COLO668 (cell line): ENCODE data around the gene ACOXL.

Experiments
- DNase-seq: peaks from one replicate; lab custom pipeline; 2025; ENCODE audit not compliant: unreplicated experiment; lab: John Stamatoyannopoulos, UW

ACOXL gene

GRCh38 chr2:110872521-110872920, 140.1 kb downstream of the ACOXL start:
- no peak for DNase-seq

GRCh38 chr2:110873056-110873502, 140.7 kb downstream of the ACOXL start:
- DNase-seq = no peak

DNA sequence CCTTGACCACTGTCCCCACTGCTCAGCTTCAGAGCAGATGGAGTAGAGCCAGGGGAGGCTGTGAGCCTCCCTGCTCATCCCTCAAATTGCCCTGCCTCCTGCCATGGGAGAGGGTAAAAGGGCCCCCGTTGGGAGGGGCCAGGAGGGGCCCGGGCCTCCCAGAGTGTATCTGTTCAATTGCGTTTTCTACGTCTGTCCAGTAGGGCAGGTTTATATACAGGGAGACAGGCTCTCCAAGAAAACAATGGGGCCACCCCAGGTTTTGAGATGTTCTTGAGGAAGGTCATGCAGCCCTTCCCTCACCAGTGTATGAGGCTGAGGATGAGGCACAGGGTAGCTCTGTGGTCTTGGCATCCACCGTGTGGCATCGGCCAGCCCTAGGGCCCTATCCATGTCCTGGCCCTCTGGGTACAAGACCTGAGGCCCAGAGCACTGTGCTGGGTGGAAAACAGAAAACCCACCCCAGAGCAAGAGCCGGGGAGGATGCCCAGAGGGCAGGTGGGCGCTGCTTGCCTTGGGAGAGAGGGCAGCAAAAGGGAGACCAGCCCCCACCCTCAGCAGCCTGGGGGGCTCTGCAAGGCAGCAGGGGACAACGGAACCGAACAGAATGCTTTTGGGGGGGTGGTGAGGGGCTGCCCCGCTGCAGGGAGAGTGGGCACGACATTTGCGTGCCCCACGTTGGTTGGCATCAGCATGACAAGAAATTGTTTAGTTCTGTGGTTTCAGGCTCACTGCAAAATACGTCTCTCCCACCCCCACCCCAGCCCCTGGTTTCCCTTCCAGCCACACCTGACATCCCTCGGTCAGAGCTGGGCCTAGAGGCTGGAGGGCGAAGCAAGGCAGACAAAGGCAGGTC, 141.5 kb downstream of the ACOXL start:
- DNase-seq = no peak

- no peak for DNase-seq
Observed at GRCh38 chr2:110874453-110875383, 142.3 kb downstream of the ACOXL start.

DNA sequence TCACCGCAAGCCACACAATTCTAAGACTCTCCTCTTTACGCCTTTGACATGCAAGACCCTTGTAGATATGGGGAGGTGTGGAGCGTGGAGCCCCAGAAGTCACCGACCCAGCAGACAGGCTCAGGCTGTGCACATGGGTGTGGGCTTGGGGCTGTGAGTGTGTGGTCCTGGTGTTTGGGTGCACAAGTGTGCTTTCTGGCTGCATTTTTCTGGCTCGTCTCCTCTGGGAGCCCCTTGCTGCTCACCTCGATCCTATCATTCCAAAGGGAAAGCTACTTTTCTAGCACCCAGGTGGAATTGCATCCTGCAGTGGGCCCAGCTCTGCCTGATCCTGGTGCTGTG, 143.0 kb downstream of the ACOXL start:
- no peak for DNase-seq

- no peak for DNase-seq
Observed at GRCh38 chr2:110876167-110876999, 144.0 kb downstream of the ACOXL start.

DNA sequence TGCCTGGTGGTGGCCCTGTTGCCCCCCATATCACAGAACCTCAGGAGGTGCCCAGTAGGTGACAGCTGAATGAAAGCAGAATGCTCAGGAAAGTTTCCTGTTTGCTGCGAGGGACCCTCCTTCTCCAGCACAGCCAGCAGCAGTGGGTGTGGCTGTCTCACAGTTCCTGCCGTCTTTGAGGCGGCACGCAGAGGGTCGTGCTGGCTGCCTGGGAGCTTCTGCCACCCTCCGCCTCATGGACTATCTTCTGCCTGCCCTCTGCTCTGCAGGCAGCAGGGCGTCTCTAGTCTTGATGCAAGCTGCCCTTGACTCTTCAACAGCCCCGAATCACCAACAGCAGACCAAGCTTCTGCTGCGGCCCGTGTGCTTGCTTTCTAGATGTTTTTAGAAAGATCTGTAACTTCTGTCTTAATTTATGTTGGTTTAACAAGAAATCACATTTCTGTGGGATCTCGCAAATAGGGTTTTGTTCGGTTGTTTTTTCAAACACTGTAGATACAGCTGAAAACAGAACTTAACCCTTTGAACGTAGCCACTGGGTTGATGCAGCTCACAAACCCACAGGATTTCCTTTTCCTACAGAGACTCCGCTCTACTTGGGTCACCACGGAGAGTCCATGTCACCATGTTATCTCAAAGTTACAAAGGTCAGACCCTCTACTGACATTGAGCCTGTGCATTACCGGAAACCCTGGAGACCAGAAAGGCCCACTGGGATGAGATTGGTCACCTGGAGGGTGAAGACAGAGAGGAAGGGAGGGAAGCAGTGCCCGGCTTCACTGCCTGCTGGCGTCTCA, 144.9 kb downstream of the ACOXL start:
- DNase-seq = no peak

DNA sequence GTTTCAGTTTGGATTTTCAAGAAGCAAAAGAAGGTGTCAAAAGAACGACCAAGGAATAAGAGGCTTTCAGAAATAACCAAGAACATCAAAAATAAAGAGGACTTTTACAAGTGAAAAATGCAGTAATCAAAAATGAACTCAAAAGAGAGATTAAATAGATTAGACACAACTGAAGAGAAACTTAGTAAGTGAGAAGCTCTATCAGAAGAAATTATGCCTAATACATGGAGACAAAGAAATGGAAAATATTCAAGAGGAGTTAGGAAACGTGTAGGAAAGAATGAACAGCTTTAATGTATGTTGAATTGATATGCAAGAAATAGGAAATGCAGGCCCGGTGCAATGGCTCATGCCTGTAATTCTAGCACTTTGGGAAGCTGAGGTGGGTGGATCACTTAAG, 145.8 kb downstream of the ACOXL start:
- DNase-seq = no peak

DNA sequence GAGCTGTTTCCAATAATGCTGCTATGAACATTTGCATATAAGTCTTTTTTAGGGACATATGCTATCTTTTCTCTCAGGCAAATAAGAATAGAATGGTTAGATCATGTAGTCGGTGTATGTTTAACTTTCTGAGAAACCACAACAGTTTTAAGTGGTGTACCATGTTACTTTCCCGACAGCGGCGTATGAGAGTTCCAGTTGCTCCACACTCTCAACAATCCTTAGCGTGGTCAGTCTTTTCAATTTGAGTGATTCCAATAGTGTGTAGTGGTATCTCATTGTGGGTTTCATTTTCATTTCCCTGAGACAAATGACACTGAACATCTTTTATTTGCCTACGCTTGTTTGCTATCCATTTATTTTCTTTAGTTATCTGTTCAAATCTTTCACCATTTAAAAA, 149.5 kb downstream of the ACOXL start:
- no peak for DNase-seq

GRCh38 chr2:110883406-110883805, 151.0 kb downstream of the ACOXL start:
- DNase-seq = no peak

DNA sequence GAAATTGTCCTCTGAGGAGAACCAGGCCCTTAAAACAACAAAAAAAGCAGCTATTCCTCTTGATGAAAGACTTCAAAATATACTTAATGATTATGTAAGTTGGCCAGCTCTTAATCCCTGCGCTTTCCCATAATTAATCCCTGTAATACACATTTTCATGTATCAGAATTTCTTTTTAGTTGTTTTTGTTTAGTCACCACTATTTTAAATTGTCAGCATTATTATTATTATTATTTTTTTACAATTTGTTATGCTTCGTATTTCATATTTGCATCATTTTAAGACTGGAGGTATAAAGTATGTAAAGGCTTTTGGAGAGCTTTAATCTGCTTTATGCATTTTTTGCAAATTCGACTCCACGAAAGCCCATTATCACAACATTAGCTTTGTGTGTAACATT, 152.9 kb downstream of the ACOXL start:
- no peak for DNase-seq

DNA sequence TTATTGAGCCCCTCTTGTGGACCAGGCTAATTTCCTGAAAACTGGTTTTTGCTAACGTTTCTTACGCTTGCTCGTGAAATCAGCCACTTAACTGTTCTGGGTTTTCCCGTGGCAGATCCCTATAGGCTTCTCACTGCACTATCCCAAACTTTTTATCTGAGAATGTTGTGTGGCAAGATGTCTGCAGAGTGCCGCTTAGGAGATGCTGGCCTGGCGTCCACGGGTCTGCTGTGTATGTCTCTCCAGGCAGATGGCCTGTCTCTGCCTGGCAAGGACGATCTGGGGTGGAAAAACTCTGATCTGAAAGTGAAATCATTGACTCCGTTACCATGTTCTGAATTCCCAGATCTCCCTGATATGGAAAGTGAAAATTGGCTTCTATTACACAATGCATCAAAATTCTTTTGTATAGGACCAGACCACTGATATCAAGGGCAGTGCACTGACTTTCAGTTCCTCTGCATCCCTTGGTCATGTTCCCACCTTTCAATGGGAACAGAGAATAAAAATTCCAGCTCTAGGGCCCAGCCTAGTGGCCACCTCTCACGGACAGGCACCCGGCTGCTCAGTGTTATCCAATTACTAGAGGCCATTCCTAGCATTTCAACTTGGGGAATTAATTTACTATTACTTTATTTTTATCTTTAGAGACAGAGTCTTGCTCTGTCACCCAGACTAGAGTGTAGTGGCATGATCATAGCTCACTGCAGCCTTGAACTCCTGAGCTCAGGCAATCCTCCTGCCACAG, 154.6 kb downstream of the ACOXL start:
- no peak for DNase-seq

GRCh38 chr2:110888411-110888810, 156.0 kb downstream of the ACOXL start:
- no peak for DNase-seq

DNA sequence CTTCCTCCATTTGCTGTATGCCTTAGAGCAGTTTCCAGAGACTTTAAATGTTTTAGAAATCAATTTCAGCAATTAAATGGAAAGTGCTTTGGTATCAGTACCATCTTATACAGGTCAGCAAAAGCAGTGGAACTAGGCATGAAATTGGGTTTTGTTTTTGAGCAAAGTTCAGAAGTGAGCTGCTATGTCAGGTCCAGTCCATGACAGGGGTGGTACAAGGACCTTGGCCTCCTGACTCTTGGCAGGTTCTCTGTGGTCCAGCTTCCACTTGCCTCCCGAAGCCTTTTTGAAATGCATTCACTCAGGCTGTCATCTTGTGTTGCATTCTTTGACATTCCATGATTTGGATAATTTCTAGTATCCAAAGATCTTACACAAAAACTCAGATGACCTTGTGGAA, 159.3 kb downstream of the ACOXL start:
- DNase-seq = no peak

- no peak for DNase-seq
Observed at GRCh38 chr2:110896226-110896625, 163.9 kb downstream of the ACOXL start.

DNA sequence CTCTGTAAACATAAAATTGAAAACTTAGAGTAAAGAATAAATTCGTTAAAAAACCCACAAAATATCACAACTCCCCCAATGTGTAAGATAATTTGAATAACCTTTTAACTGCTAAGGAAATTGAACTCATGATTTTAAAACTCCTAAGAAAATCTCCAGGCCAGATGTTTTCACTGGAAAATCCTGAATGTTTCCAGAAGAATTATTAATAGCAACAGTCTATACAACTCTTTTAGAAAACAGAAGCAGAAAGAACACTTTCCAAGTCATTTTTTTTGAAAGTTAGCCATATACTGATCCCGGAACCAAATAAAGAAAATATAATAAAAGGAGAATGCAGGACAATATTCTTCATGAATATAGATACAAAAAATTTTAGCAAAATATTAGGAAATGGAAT, 165.6 kb downstream of the ACOXL start:
- no peak for DNase-seq

GRCh38 chr2:110900191-110900590, 167.8 kb downstream of the ACOXL start:
- DNase-seq = peak; percentile 64

DNA sequence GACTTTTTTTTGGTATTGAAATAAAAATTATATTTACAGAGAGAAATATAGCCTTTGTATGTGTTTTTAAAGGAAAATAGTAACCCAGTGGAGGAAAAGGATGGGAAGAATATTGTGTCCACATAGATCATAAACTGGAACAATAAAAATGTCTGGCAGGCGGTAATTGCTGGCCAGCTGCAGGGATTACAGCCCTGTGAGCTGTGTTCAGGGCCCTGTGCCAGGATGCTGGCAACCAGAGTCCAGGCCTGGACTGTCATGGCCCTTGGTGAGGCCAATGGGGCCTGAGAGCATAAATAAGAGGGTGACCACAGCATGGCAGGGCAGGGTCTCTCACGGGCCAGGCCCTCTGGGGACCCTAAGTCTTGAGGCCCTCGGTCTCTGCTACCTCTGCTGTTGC, 171.2 kb downstream of the ACOXL start:
- DNase-seq = peak; percentile 23

- DNase-seq = no peak
Observed at GRCh38 chr2:110904116-110904778, 171.9 kb downstream of the ACOXL start.
